CD4-positive, CD25-positive, alpha-beta regulatory T cell (primary cell): ENCODE data around the gene BLACAT1. TPM values are rescaled to one million over a fixed set of nuclear protein-coding genes. Genes with fewer than 3 reads are reported as not detected.

Experiments used
- ATAC-seq, 2 donors: fragments of 150-1000 bp; cut with Tn5 transposase; one replicate each; pipeline ENCODE4 v1.10.0; 2021; ENCODE audit warnings: low read depth in 2 of 2, moderate number of reproducible peaks in 2 of 2, moderate library complexity in 1 of 2
- DNase-seq, 3 donors: peaks; one replicate each; pipeline versions ENCODE4 v3.0.0 to v3.0.0-alpha.2; 2012 to 2022; ENCODE audit warnings: mixed read lengths in 1 of 3
- H3K27ac ChIP-seq: one replicate; pipeline ENCODE4 v1.7.0; 2013; ENCODE audit warnings: mild to moderate bottlenecking, low read length; ENCODE audit not compliant: insufficient read depth, poor library complexity, severe bottlenecking
- H3K27me3 ChIP-seq: one replicate; pipeline ENCODE4 v1.7.0; 2013; ENCODE audit warnings: low read length; ENCODE audit not compliant: control insufficient read depth, insufficient read depth
- H3K36me3 ChIP-seq: one replicate; pipeline ENCODE4 v1.7.0; 2013; ENCODE audit warnings: mild to moderate bottlenecking, low read length, moderate library complexity; ENCODE audit not compliant: control insufficient read depth, insufficient read depth
- H3K4me1 ChIP-seq: 2 replicates; pipeline ENCODE4 v1.7.0; 2013; ENCODE audit warnings: mild to moderate bottlenecking, low read length; ENCODE audit not compliant: insufficient read depth, control insufficient read depth, poor library complexity, severe bottlenecking
- H3K4me3 ChIP-seq: one replicate; pipeline ENCODE4 v1.7.0; 2013; ENCODE audit warnings: low read depth, mild to moderate bottlenecking, low read length, moderate library complexity
- H3K9me3 ChIP-seq, 2 experiments: 1 replicate in 1 of 2; 2 replicates in 1 of 2; pipeline ENCODE4 v1.7.0; 2013; ENCODE audit warnings: low read length in 2 of 2, mild to moderate bottlenecking in 1 of 2, moderate library complexity in 1 of 2; ENCODE audit not compliant: control insufficient read depth in 2 of 2
- H3K27ac Mint-ChIP-seq, 3 donors: one replicate each; pipeline ENCODE4 v1.8.0; 2020 to 2022; ENCODE audit warnings: mild to moderate bottlenecking in 3 of 3, mixed read lengths in 3 of 3, moderate library complexity in 2 of 3
- H3K27me3 Mint-ChIP-seq: one replicate; pipeline ENCODE4 v1.8.0; 2022; ENCODE audit warnings: mild to moderate bottlenecking, mixed read lengths
- H3K36me3 Mint-ChIP-seq: one replicate; pipeline ENCODE4 v1.8.0; 2020; ENCODE audit warnings: mixed read lengths
- H3K4me1 Mint-ChIP-seq, 4 donors: one replicate each; pipeline ENCODE4 v1.8.0; 2020 to 2022; ENCODE audit warnings: mixed read lengths in 4 of 4, mild to moderate bottlenecking in 1 of 4
- H3K4me3 Mint-ChIP-seq, 4 donors: one replicate each; pipeline ENCODE4 v1.8.0; 2020 to 2022; ENCODE audit warnings: mild to moderate bottlenecking in 4 of 4, mixed read lengths in 4 of 4, moderate library complexity in 3 of 4
- H3K9me3 Mint-ChIP-seq, 7 donors: one replicate each; pipeline ENCODE4 v1.8.0; 2020 to 2022; ENCODE audit warnings: mixed read lengths in 7 of 7, mild to moderate bottlenecking in 3 of 7, moderate library complexity in 2 of 7
- polyA plus RNA-seq, 4 donors: library from polyadenylated mRNA; unstranded; fragments of 300-500 nt; fragmentation: Illumina TruSeq; gene quantifications; one replicate each; pipeline ENCODE4 v1.2.3, GENCODE V29; 2021
- total RNA-seq: library from RNA; stranded (reverse); gene quantifications from one replicate; pipeline ENCODE4 v1.2.3, GENCODE V29; 2022

BLACAT1 gene
- total and polyA plus RNA-seq, 5 donors from 2014 or later, result 0.15 TPM; not detected in 4

- H3K9me3 Mint-ChIP-seq, result peaks cover 0 to 2% (median 0%) of the 10 kb centered on the region in 7 donors
- Histone ChIP-seq H3K4me3 (no peak overlapping the region), H3K27ac (no peak overlapping the region), H3K9me3 (no peaks in the 10 kb centered on the region), H3K4me1 (no peaks in the 10 kb centered on the region), H3K36me3 (no peaks in the 10 kb centered on the region), H3K27me3 (peaks cover 5% of the 10 kb centered on the region)
- H3K4me1 Mint-ChIP-seq, result peaks cover 0 to 9% (median 4%) of the 10 kb centered on the region in 4 donors
- no peaks in the 10 kb centered on the region for H3K36me3 Mint-ChIP-seq
- no peak for ATAC-seq
- H3K4me3 Mint-ChIP-seq, result no peak overlapping the region
- H3K27me3 Mint-ChIP-seq, result peaks cover 13% of the 10 kb centered on the region
- H3K27ac Mint-ChIP-seq, result peak overlapping the region in 2 of 3 donors; percentile 33 to 40
- DNase-seq, result no peak
Observed at GRCh38 chr1:205447457-205448341, 8.1 kb downstream of the BLACAT1 start.

- H3K27ac Mint-ChIP-seq, result peak overlapping the region in 1 of 3 donors; percentile 40
- Histone ChIP-seq H3K36me3 (no peaks in the 10 kb centered on the region), H3K9me3 (no peaks in the 10 kb centered on the region), H3K27ac (no peak overlapping the region), H3K4me1 (peaks cover 6% of the 10 kb centered on the region), H3K27me3 (no peaks in the 10 kb centered on the region), H3K4me3 (no peak overlapping the region)
- peaks cover 9% of the 10 kb centered on the region for H3K27me3 Mint-ChIP-seq
- peaks cover 0 to 2% (median 0%) of the 10 kb centered on the region in 7 donors for H3K9me3 Mint-ChIP-seq
- no peaks in the 10 kb centered on the region for H3K36me3 Mint-ChIP-seq
- H3K4me1 Mint-ChIP-seq, result peaks cover 0 to 15% (median 5%) of the 10 kb centered on the region in 4 donors
- DNase-seq (no peak), ATAC-seq (no peak)
- no peak overlapping the region for H3K4me3 Mint-ChIP-seq
Observed at GRCh38 chr1:205446828-205447227, 9.0 kb downstream of the BLACAT1 start.

- Histone ChIP-seq H3K9me3 (no peaks in the 10 kb centered on the region), H3K27ac (no peak overlapping the region), H3K4me1 (peaks cover 18% of the 10 kb centered on the region), H3K36me3 (no peaks in the 10 kb centered on the region), H3K27me3 (no peaks in the 10 kb centered on the region), H3K4me3 (no peak overlapping the region)
- peaks cover 0 to 2% (median 0%) of the 10 kb centered on the region in 7 donors for H3K9me3 Mint-ChIP-seq
- H3K4me3 Mint-ChIP-seq, result no peak overlapping the region
- peaks cover 13% of the 10 kb centered on the region for H3K27me3 Mint-ChIP-seq
- peaks cover 0 to 28% (median 17%) of the 10 kb centered on the region in 4 donors for H3K4me1 Mint-ChIP-seq
- H3K27ac Mint-ChIP-seq, result peak overlapping the region in 1 of 3 donors; percentile 11
- H3K36me3 Mint-ChIP-seq, result no peaks in the 10 kb centered on the region
- ATAC-seq (no peak), DNase-seq (no peak)
Observed at GRCh38 chr1:205445646-205445935, 10.3 kb downstream of the BLACAT1 start.

- no peak overlapping the region for H3K4me3 ChIP-seq
- peaks cover 0 to 2% (median 0%) of the 10 kb centered on the region in 7 donors for H3K9me3 Mint-ChIP-seq
- H3K36me3 Mint-ChIP-seq, result no peaks in the 10 kb centered on the region
- peaks cover 13% of the 10 kb centered on the region for H3K27me3 Mint-ChIP-seq
- no peaks in the 10 kb centered on the region for H3K36me3 ChIP-seq
- no peaks in the 10 kb centered on the region for H3K27me3 ChIP-seq
- H3K4me1 Mint-ChIP-seq, result peaks cover 0 to 31% (median 19%) of the 10 kb centered on the region in 4 donors
- ATAC-seq, result no peak
- peaks cover 23% of the 10 kb centered on the region for H3K4me1 ChIP-seq
- no peaks in the 10 kb centered on the region for H3K9me3 ChIP-seq
- H3K27ac Mint-ChIP-seq, result no peak overlapping the region
- DNase-seq, result no peak
- no peak overlapping the region for H3K27ac ChIP-seq
- H3K4me3 Mint-ChIP-seq, result peak overlapping the region in 1 of 4 donors; percentile 4
Observed at GRCh38 chr1:205444931-205445645, 10.8 kb downstream of the BLACAT1 start.

GRCh38 chr1:205444300-205444930, 11.4 kb downstream of the BLACAT1 start:
- Histone ChIP-seq H3K36me3 (no peaks in the 10 kb centered on the region), H3K4me1 (peaks cover 28% of the 10 kb centered on the region), H3K9me3 (no peaks in the 10 kb centered on the region), H3K27me3 (no peaks in the 10 kb centered on the region), H3K4me3 (no peak overlapping the region), H3K27ac (no peak overlapping the region)
- H3K27me3 Mint-ChIP-seq, result peaks cover 11% of the 10 kb centered on the region
- H3K36me3 Mint-ChIP-seq, result no peaks in the 10 kb centered on the region
- DNase-seq (no peak), ATAC-seq (no peak)
- H3K4me3 Mint-ChIP-seq, result no peak overlapping the region
- peaks cover 0 to 35% (median 23%) of the 10 kb centered on the region in 4 donors for H3K4me1 Mint-ChIP-seq
- H3K27ac Mint-ChIP-seq, result peak overlapping the region in 1 of 3 donors; percentile 31
- peaks cover 0 to 2% (median 0%) of the 10 kb centered on the region in 7 donors for H3K9me3 Mint-ChIP-seq

GRCh38 chr1:205443585-205444299, 12.1 kb downstream of the BLACAT1 start:
- Mint-ChIP-seq H3K27me3 (peaks cover 13% of the 10 kb centered on the region), H3K4me3 (peak overlapping the region in 1 of 4 donors; percentile 3)

More at GRCh38 chr1:205443585-205444299, 12.1 kb downstream of the BLACAT1 start:
- H3K9me3 ChIP-seq, result no peaks in the 10 kb centered on the region
- no peak for ATAC-seq
- no peak overlapping the region for H3K27ac ChIP-seq
- Mint-ChIP-seq H3K4me1 (peaks cover 0 to 35% (median 24%) of the 10 kb centered on the region in 4 donors), H3K27ac (no peak overlapping the region), H3K36me3 (no peaks in the 10 kb centered on the region), H3K9me3 (peaks cover 0 to 2% (median 0%) of the 10 kb centered on the region in 7 donors)
- no peak for DNase-seq
- no peaks in the 10 kb centered on the region for H3K36me3 ChIP-seq
- no peaks in the 10 kb centered on the region for H3K27me3 ChIP-seq
- H3K4me3 ChIP-seq, result no peak overlapping the region
- peaks cover 28% of the 10 kb centered on the region for H3K4me1 ChIP-seq
